Kidney glomerular epithelial cell (primary cell): Measurements from ENCODE around the gene ZC3HAV1.
"Not testable (repeated sequence)": the region's sequence is repeated elsewhere in the genome, so short reads cannot be mapped to it uniquely, and the experiment has no call there.

Experiments
- DNase-seq: peaks from one replicate; lab custom pipeline; 2025; lab: John Stamatoyannopoulos, UW

Gene ZC3HAV1

DNA sequence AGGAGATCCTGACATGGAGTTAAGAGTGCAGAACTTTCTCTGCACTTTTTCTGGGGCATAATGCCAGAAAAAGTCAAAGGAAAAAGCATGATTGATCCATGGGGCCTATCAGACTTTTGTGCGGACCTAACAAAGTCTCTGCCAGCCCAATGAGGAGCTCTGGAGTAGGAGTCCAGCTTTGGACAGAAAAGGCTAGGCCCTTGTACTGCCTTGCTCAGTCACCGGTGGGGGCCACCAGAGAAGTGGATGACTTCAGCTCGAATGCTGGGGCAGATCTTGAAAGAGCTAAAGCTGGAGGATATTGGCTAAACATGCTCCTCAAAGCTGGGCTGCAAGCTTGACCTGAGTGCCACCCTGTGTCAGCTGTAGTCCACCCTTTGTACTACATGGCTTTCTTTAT, 2.8 kb upstream of the ZC3HAV1 start:
- DNase-seq: no peak

DNA sequence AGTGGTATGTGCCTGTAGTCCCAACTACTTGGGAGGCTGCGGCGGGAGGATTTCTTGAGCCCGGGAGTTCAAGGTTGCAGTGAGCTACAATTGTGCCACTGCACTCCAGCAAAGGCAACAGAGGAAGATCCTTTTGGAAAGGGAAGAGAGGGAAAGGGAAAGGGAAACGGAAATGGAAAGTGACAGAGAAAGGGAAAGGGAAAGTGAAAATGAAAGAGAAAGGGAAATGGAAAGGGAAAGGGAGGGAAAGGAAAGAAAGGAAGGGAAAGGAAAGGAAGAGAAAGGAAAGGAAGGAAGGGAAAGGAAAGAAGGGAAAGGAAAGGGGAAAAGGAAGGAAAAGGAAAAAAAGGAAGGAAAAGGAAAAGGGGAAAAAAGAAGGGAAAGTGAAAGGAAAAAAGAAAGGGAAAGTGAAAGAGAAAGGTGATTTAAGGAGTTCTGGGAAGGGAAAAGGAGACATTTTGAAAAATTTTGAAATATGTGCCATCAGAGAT, 2.3 kb upstream of the ZC3HAV1 start:
- no peak for DNase-seq

DNA sequence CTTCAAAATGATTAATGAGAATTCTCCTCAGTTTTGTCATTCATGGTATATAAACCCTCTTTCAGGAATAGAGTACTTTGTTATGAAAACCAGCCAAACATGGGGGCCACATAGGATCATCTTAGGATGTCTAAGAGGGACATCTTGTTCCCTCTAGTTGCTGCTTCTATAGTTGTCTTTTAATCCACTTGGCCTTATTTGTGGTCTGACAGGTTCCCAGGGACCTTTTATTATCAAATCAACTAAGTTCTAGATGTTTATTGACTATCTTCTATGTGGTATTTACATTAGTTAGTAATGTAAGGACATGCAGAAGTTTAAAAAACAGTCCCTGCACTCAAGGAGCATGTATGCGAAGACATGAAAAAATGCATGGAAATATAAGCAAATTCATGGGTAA, 1.6 kb upstream of the ZC3HAV1 start:
- no peak for DNase-seq

DNA sequence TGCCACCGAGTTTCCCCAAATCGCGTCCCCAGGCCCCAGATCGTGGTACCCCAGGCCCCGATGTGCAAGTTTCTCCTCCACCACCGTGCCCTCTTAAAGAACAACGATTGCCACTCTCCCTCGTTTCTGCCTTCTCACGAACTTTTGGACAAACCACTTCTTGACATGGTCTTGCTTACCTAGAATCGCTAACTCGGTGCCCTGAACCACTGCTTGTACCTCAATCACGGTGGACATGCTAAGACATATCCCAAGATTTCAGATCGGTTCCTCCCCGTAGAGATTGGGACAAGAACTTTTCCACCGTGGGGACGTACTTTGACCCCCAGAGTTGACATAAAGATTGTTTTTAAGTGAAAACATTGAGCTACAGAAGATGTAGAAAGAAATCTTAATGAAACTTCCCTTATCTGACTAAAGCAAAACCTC, 477 bp upstream of the ZC3HAV1 start:
- DNase-seq: no peak

DNA sequence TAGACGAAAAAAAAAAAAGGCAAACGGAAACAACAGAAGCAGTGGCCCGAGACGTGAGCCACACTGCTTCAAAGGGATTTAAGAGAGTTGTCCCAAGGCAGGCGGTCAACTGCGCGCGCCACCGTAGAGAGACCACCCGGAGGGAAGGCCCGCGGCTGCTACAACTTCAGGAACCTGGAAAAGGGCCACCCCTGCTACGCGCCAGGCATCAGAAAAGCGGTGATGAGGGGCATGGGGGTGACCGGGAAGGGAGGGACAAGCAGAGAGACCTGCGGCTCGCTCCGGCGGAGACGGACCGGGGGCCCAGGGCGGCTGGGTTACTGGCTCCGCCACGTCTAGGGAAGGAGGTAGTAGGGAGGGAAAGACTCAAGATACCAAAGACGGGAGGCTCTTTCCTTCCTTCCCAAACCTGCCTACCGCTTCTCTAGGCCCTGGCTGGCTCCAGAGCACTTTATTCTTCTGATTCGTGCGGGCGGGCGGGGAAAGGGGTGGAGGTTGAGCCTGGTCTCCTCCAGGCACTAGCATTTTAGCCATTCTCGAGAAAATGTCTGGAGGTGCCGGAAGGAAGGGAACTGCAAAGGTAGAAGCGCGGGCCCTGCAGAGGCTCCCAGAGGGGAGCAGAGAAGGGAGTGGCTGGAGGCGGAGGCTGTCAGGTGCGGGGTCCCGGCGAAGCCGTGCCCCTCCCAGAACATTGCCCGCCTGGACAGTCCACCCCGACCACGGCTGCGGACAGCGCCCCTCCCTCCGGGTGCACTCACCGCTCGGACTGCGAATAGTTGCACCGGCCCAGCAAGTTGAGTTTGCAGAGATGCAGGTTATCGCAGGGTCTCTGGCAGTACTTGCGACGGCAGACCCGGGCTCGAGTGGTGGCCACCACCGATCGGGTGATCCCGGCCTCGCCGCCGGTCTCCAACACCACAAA, 993 bp downstream of the ZC3HAV1 start:
- peak; percentile 49 for DNase-seq

DNA sequence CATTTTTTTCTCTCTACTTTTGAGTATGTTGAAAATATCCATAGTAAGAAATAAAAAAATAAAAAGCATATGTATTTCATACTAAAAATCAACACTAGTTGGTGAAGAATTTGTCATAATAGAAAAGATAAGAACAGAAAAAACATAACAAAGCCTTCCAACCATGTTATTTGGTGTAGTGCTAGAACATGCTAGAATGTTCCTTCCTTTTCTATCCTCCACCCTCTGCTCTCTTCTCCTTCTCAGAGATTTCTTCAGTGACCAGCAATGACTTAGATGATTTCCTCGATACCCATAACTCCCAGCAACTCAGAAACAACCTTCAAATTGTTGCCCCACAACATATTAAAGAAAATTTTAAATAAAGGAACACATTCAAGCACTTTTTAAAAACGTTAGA, 2.6 kb downstream of the ZC3HAV1 start:
- no peak for DNase-seq

DNA sequence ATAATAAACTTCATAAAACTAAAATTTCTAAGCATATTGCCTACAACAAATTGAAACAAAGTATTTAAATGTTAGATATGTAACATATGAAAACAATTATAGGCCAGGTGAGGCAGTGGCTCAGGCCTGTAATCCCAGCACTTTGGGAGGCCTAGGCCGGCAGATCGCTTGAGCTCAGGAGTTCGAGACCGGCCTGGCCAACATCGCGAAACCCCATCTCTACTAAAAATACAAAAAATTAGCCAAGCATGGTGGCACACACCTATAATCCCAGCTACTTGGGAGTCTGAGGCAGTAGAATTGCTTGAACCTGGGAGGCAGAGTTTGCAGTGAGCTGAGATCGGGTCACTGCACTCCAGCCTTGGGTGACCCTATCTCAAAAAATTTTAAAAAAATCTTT, 3.3 kb downstream of the ZC3HAV1 start:
- DNase-seq: not testable (repeated sequence)

DNA sequence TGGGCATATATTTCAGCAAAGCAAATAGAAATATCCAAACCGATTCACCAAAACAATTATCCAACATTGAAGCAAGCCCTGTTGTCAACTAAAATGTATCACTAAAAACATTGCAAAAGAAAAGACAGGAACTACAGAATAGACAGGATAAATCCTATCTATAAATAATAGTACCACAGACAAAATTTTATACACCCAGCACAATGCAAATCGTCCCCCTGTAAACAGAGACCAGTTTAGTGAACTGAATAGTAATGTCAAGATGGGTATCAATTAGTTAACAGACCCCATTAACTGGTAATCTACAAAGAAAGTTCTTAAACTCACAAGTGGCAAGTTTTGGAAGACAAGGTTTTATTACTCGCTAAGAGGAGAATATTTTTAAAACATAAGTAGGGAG, 4.0 kb downstream of the ZC3HAV1 start:
- no peak for DNase-seq

DNA sequence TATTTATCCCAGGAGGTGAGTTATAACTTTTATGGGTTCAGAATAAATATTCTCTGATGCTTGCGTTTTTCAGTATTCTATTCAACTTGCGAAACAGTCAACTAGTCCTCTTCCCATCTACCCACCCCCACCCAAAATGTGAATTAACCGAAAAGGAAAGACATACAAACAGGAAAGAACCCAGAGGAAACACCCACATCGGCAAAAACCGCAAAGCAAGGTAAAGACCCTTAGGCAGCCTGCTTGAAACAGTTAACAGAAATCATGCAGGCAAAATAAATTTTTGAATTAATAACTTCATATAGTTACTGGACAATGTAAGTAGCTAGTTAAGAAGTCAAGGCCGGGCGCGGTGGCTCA, 5.4 kb downstream of the ZC3HAV1 start:
- no peak for DNase-seq

DNA sequence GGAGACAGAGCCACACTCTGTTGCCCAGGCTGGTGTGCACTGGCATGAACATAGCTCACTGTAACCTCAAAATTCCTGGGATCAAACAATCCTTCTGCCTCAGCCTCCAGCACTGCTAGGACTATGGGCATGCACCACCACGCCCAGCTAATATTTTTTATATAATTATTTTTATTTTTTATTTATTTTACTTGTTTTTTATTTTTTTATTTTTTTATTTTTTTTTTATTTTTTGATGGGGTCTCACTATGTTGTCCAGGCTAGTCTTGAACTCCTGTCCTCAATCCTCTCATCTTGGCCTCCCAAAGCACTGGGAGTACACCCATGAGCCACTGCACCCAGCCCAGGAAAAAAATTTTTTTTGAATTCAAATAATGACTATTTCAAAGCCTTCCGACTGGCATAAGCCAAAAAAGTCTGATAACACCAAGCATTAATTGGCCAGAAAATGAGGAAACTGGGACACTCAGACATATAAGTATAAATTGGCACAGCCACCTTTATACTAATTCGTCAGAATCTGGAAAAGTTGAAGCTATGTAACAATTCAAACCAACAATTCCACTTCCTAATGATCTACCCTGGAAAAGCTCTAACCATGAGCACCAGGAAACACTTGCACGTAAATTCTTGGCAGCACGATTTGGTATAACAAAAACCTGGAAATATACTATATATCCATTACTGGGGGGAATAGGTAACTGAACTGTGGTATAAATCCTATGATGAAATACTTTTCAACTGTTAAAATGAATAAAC, 6.3 kb downstream of the ZC3HAV1 start:
- no peak for DNase-seq

DNA sequence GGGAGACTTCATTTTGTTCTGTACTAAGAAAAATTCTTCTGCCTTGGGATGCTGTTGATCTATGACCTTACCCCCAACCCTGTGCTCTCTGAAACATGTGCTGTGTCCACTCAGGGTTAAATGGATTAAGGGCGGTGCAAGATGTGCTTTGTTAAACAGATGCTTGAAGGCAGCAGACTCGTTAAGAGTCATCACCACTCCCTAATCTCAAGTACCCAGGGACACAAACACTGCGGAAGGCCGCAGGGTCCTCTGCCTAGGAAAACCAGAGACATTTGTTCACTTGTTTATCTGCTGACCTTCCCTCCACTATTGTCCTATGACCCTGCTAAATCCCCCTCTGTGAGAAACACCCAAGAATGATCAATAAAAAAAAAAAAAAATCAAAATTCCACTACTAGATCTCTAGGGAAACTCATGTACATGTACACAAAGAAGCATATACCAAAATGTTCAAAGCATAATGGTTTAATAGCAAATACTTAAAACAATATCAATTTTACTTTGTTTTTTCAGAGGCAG, 7.8 kb downstream of the ZC3HAV1 start:
- not testable (repeated sequence) for DNase-seq

DNA sequence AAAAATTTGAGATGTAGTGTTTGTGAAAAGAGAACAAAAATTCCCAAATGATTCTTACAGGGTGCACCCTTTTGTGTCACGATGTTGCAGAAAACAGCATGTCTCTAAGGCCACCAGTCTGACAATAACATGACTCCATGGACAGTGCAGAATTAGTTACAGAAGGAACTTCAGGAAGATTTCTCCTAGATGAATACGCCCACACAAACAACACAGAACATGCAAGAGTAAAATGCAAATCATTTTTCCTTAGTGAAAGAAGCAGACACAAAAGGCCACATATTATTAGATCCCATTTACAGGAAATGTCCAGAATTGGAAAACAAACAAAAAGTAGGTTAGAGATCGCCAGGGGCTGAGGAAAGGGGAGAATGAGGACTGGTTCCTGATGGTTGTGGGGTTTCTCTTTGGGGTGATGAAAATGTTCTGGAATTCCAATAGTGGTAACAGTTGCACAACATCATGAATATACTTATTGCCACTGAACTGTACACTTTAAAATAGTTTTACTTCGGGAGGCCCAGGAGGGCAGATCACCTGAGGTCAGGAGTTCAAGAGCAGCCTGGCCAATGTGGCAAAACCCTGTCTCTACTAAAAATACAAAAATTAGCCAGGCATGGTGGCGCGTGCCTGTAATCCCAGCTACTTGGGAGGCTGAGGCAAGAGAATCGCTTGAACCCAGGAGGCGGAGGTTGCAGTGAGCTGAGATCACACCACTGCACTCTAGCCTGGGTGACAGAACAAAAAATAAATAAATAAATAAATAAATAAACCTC, 10.2 kb downstream of the ZC3HAV1 start:
- DNase-seq: no peak

DNA sequence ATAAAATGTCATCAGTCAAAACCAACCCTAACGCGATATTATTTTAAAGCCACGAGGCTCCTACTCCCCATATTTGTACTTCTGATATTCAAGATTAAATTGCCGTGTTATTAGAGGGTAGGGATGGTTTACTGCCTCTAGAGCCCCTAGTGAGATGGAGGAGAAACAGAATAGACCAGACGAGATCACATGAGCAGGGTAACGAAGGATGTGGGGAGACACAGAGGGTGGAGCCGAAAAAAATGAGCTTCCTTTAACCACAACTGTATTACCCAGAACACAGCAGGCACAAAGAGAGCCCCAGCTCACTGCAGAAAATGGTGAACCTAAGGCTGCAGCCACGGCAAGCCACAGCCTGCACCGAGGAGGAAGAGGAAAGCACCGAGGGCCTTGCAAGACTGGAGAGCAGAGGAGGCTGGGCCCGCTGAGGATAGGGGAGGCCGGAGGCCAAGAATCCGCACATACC, 14.3 kb downstream of the ZC3HAV1 start:
- no peak for DNase-seq

DNA sequence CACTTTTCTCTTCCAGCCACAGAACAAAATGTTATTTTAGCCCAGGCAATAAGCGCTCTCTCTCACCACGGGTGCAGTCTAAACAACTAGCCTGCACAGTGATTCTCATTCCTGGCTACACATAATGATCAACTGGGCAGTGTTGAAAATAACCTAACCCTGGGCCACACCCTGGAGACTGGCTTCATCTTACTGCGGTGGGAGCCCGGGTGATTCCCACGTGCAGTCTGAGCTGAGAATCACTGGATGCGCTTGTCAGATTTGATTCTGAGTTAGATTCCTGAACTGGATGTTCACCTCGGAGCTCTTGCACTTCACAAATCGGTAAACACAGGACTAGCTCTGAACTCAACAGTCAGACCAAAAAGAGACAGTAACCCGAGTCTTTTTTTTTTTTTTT, 14.9 kb downstream of the ZC3HAV1 start:
- no peak for DNase-seq

DNA sequence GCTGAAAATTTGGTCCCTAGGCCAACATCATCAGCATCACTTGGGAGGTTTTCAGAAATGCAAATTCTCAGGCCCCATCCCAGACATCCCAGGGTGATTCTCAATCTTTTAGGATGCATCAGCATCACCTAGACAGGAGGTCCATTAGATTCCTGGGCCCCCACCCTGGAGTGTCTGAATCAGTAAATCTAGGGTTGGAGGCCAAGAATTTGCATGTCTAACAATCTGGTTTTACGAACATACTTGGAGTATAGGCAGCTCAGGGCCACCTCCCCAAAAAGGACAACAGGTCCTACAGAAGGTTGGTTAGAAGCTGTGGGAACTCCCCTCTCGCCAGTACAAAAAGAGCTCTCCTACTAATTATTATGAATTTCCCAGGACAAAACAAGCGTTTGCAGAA, 15.5 kb downstream of the ZC3HAV1 start:
- DNase-seq: no peak

DNA sequence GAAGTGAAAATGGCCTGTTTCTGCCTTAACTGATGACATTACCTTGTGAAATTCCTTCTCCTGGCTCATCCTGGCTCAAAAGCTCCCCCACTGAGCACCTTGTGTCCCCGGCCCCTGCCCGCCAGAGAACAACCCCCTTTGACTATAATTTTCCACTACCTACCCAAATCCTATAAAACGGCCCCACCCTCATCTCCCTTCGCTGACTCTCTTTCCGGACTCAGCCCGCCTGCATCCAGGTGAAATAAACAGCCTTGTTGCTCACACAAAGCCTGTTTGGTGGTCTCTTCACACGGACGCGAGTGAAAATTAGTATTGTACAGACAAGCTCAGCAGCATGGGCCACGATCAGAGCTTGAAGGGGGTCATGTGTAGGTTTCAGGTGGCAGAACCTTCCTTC, 16.0 kb downstream of the ZC3HAV1 start:
- not testable (repeated sequence) for DNase-seq

DNA sequence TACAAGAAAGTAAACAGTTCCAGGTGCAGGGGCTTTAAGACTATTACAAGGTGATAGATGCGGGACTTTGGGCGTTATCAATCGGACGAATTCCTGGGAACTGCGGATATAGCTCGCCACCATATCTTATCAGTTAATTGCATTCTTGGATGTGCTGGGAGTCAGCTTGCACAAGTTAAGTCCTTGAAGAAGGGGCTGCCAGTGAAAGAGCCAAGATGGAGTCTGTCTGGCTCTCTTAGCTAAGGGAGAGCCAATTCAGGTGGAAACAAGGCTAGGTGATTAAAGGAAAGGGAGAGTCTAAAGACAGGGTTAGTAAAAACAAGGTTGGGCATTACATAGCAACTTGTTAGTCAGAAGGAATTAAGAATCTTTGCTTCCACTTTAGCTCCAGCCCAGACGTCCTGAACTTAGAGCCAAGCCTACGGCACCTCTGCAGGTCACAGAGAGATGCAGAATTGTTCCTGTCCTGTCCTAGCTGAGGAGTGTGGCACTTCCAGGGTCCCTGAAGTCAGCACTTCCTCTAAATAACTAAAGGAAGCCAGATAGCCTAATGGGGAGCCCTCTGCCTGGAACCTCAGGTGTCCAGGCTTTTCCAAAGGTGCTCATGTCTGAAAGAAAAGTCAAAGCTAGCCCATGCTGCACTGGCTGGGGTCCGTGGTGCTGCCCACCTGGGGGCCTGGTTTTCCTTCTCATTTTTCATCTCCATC, 17.3 kb downstream of the ZC3HAV1 start:
- DNase-seq: no peak

DNA sequence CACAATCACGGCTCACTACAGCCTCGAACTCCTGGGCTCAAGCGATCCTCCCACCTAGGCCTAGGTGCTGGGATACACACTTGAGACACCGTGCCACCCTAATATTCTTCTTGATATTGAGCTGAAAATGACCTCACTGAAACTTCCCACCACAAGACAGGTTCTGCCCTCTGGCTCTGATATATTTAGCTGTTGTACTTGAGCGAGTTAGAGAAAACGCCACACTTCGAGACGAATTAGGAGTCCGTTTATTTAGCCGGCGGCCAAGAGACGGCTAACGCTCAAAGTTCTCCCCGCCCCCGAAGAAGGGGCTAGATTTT, 17.9 kb downstream of the ZC3HAV1 start:
- no peak for DNase-seq

DNA sequence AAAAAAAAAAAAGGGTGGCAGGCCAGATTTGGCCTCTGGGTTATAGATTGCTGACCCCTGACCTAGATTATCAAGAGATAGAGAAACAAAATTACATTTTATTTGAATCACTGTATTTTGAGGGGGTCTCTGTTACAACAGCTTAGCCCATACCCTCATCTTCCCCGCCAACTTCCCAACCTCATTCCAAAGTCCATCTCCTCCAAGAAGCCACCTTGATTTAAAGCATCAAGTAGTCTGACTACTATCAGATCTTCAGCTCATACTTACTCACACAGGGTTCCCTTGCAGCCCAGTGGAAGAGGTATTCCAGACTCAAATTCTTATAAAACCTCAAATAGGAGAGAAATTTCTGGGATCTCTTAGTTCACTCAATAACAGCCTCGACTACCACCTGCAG, 20.4 kb downstream of the ZC3HAV1 start:
- DNase-seq: no peak

DNA sequence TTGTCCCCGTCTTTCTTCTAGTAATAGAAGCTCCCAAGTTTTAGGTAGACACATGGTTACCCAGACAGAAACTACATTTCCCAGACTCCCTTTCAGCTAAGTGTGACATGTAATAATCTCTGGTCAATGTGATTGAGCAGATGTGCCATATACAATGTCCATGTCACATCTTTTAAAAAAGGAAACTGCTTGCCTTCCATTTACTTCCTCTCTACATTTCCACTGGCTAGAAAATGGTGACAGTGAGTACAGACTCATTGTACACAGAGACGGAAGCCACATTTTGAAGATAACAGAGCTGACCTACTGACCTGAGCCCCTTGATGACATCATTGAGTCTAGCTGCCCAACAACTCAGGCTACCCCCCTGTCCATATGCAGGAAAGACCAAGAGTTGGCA, 21.3 kb downstream of the ZC3HAV1 start:
- no peak for DNase-seq

DNA sequence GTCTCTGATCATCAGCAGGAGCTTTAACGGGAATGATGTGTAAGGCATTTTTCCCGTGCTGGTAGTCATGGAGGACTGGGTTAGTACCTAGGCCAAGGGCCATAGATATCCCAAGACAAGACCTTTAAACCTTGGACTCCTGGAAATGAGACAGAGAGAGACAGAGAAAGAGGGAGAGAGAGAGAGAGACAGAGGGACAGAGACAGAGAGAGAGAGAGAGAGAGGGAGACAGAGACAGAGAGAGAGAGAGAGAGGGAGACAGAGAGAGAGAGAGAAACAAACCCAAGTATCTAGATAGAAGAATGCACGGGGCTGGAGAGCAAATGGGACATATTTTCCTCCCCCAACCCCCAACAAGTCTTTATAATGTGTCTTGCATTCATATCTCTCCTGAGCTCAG, 22.3 kb downstream of the ZC3HAV1 start:
- no peak for DNase-seq

DNA sequence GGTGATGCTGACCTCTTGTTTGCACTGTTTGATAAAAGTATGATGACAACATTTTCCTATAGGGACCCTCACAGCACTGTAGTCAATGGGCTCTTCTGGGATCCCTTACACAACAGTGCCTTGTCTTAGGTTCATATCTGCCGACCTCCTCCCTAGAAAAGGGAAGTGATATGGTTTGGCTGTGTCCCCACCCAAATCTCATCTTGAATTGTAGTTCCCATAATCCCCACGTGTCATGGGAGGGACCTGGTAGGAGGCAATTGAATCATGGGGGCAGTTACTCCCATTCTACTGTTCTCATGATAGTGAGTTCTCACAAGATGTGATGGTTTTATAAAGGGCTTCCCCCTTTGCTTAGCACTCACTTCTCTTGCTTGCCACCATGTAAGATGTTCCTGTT, 23.1 kb downstream of the ZC3HAV1 start:
- DNase-seq: no peak
